ENCODE measurements around the gene DRAXIN.

DRAXIN gene

GRCh38 chr1:11767922-11768704, 76.6 kb downstream of the DRAXIN start:
- no peak for DNase-seq

GRCh38 chr1:11768821-11769220, 77.3 kb downstream of the DRAXIN start:
- no peak for DNase-seq

GRCh38 chr1:11769274-11769673, 77.8 kb downstream of the DRAXIN start:
- no peak for DNase-seq

- DNase-seq, result no peak
Observed at GRCh38 chr1:11770011-11770410, 78.5 kb downstream of the DRAXIN start.

GRCh38 chr1:11771481-11772043, 80.1 kb downstream of the DRAXIN start:
- no peak for DNase-seq

GRCh38 chr1:11772458-11772857, 80.9 kb downstream of the DRAXIN start:
- no peak for DNase-seq

GRCh38 chr1:11774753-11775152, 83.2 kb downstream of the DRAXIN start:
- DNase-seq, result no peak
